ENCODE data around the gene RBFOX2.

Gene RBFOX2

DNA sequence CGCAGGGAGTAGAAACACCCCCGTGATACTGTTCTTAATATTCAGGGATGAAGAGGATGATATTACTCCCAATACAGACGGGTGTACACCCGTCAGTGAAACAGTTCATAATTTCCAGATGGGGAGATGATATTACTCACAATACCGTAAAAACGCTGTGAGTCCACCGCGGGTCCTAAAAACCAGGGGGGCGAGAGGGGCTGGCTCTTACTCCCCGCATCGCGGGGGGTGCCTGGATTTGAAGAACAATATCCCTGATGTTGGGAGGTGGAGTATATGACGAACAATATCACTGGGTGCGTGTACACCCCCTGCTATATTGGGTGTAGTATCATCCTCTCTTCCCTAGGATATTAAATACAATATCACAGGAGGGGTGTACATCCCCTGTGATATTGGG, 331.5 kb downstream of the RBFOX2 start:
- no peak for DNase-seq (ENCODE audit: low spot score)

DNA sequence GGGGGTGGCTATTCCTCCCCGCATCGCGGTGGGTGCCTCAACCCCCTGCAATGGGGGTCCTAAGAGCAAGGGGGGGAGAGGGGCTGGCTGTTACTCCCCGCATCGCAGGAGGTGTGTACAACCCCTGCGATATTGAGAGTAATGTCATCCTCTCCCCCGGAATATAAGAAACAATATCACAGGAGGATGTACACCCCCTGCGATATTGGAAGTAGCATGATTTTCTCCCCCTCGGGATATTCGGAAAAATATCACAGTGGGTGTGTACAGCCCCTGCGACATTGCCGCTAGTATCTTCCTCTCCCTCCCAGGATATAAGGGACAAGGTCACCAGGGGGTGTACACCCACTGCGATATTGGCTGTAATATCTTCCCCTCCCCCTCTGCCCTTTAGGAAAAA, 333.4 kb downstream of the RBFOX2 start:
- no peak for DNase-seq (ENCODE audit: low spot score)

DNA sequence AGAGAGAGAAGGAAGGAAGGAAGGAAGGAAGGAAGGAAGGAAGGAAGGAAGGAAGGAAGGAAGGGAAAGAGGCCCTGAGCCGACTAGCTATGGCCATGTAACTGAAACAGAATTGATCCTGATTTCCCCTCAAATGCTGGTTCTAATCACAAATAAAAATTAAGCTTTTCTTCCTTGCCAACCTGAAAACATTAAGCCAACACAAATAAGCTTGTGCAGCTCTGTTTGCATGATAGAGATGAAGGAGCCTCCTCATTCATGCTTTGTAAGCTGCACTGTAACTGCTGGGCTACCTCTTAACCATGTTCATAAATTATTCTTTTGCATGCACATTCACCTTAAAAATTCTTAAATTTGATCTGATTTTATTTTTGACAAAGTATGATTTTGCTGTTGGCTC, 338.6 kb downstream of the RBFOX2 start:
- no peak for DNase-seq (ENCODE audit: low spot score)

DNA sequence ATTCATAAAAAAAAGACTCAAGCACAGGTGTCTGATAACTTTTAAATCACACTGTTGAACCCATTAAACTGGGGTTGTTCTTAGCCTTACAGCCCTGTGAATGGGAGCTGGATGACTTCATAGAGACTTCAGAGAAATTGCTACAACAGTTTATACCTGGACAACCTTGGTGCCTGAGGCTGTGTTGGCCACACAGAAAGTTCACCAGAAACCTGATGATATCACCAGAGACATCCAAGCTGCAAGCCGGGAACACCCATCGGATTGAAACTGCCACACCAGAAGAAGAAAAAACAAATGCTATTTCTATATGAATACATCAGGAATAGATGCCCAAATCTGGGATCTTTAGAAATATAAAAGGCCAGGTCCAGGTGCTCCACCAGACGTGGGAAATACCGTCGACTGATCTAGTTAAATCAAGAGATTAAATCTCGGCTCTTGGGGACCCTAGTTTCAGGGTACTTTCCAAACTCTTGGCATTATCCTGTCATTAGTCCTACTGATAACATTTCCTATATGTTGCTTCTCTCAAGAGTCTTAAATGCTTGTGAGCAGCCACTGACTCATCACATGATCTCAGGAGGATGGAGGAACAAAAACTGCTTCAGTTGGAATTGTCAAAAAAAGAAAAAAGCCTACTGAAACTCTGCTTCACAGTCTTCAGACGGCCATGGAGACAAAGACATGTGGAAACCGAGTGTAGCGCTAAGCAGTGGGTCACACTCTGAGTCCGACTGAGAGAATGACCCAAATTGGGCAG, 339.5 kb downstream of the RBFOX2 start:
- no peak for DNase-seq (ENCODE audit: low spot score)
